CD4-positive, alpha-beta T cell (primary cell): Measurements from ENCODE around the gene FEV. TPM values are rescaled to one million over a fixed set of nuclear protein-coding genes. Genes with fewer than 3 reads are reported as not detected.

Experiments used
- ATAC-seq: fragments of 200-7000 bp; cut with Tn5 transposase; one replicate; pipeline ENCODE4 v1.10.0; 2022; ENCODE audit warnings: mild to moderate bottlenecking; ENCODE audit not compliant: poor library complexity
- CTCF ChIA-PET: fragments of 350-600 bp; sonication (Branson Sonifier 250); formaldehyde crosslinking; loops from one replicate; lab custom pipeline; 2021; ENCODE audit warnings: antibody characterized with exemption, inconsistent platforms; lab: Charles Lee
- POLR2A ChIA-PET: fragments of 350-600 bp; sonication (Branson Sonifier 250); formaldehyde crosslinking; loops from one replicate; lab custom pipeline; 2021; ENCODE audit warnings: antibody characterized with exemption, inconsistent platforms; lab: Charles Lee
- DNase-seq, 14 experiments: peaks; one replicate each; pipeline ENCODE4 v3.0.0-alpha.2; 2013 to 2020; ENCODE audit warnings: mixed read lengths in 2 of 14
- H3K27ac ChIP-seq, 2 donors: one replicate each; pipeline versions ENCODE4 v1.5.1 to v1.7.0; 2013; ENCODE audit warnings: low read length in 2 of 2, low read depth in 1 of 2, mild to moderate bottlenecking in 1 of 2
- H3K27me3 ChIP-seq, 2 experiments: 1 replicate in 1 of 2; 2 replicates in 1 of 2; pipeline versions ENCODE4 v1.6.1 to v1.7.0; 2013; ENCODE audit warnings: low read length in 2 of 2, control low read depth in 1 of 2, mild to moderate bottlenecking in 1 of 2, moderate library complexity in 1 of 2; ENCODE audit not compliant: insufficient read depth in 2 of 2, control insufficient read depth in 1 of 2
- H3K36me3 ChIP-seq: one replicate; pipeline ENCODE4 v1.6.1; 2013; ENCODE audit warnings: low read length, control low read depth; ENCODE audit not compliant: insufficient read depth
- H3K4me1 ChIP-seq: one replicate; pipeline ENCODE4 v1.6.1; 2013; ENCODE audit warnings: low read length, control low read depth; ENCODE audit not compliant: insufficient read depth
- H3K4me3 ChIP-seq: one replicate; pipeline ENCODE4 v1.5.1; 2013; ENCODE audit warnings: mild to moderate bottlenecking, low read length, moderate library complexity
- H3K9me3 ChIP-seq, 2 experiments: 1 replicate in 1 of 2; 2 replicates in 1 of 2; pipeline versions ENCODE4 v1.6.1 to v1.7.0; 2013; ENCODE audit warnings: low read length in 2 of 2, mild to moderate bottlenecking in 2 of 2, control low read depth in 1 of 2, moderate library complexity in 1 of 2; ENCODE audit not compliant: control insufficient read depth in 1 of 2, insufficient read depth in 1 of 2
- H3K27ac Mint-ChIP-seq: one replicate; pipeline ENCODE4 v1.8.0; 2020; ENCODE audit warnings: mixed read lengths
- H3K27me3 Mint-ChIP-seq: one replicate; pipeline ENCODE4 v1.8.0; 2021; ENCODE audit warnings: mixed read lengths
- H3K36me3 Mint-ChIP-seq: one replicate; pipeline ENCODE4 v1.8.0; 2021; ENCODE audit warnings: low read depth, mixed read lengths
- H3K4me1 Mint-ChIP-seq: one replicate; pipeline ENCODE4 v1.8.0; 2021; ENCODE audit warnings: low read depth, mixed read lengths
- H3K4me3 Mint-ChIP-seq: one replicate; pipeline ENCODE4 v1.8.0; 2020; ENCODE audit warnings: mild to moderate bottlenecking, mixed read lengths
- H3K9me3 Mint-ChIP-seq: one replicate; pipeline ENCODE4 v1.8.0; 2020; ENCODE audit warnings: mixed read lengths
- CTCF ChIP-seq: fragments of 200-600 bp; IDR thresholded peaks from one replicate; pipeline ENCODE4 v1.8.0; 2022; ENCODE audit warnings: antibody characterized with exemption, mild to moderate bottlenecking
- intact Hi-C, 2 experiments: fragments of 100-400 bp; cut with DNase I in 1 of 2; cut with micrococcal nuclease in 1 of 2; formaldehyde crosslinking; loops; one replicate each; pipeline versions ENCODE4 v1.15.1 to v1.9.0; 2023 to 2025; cut with DNase I, micrococcal nuclease
- total RNA-seq, 174 experiments: library from RNA in 2 of 174; stranded (reverse) in 2 of 174; gene quantifications; one replicate each; pipeline ENCODE4 v1.2.3 and lab custom pipeline; 2021 to 2026

FEV gene
- total RNA-seq, 2 experiments from 2014 or later, result not detected

- intact Hi-C loops, result no loop called here
- Mint-ChIP-seq H3K27me3 (peaks cover 93% of the 10 kb centered on the region), H3K36me3 (no peaks in the 10 kb centered on the region), H3K4me1 (peaks cover 11% of the 10 kb centered on the region), H3K27ac (no peak overlapping the region), H3K4me3 (no peak overlapping the region), H3K9me3 (no peaks in the 10 kb centered on the region)
- peaks cover 90 to 96% of the 10 kb centered on the region in 2 experiments for H3K27me3 ChIP-seq
- H3K9me3 ChIP-seq, result peaks cover 0 to 11% of the 10 kb centered on the region in 2 experiments
- TF ChIP-seq CTCF, result no peak
- H3K27ac ChIP-seq, result no peak overlapping the region
- CTCF ChIA-PET, result interaction anchor here (3.0 kb wide), 1 partner anchor 10 kb away, joined by 12 read pairs; no protein-coding TSS in a partner anchor
- POLR2A ChIA-PET, result no interaction called here
- no peak overlapping the region for H3K4me3 ChIP-seq
- DNase-seq (no peak), ATAC-seq (no peak)
- H3K4me1 ChIP-seq, result peaks cover 25% of the 10 kb centered on the region
- H3K36me3 ChIP-seq, result no peaks in the 10 kb centered on the region
Observed at GRCh38 chr2:218990052-218990451, 5.1 kb upstream of the FEV start.

GRCh38 chr2:218988650-218989049 is 3.7 kb upstream of the FEV start:
- ChIA-PET CTCF (interaction anchor here (3.0 kb wide), 1 partner anchor 9 kb away, joined by 12 read pairs; no protein-coding TSS in a partner anchor), POLR2A (no interaction called here)
- Histone ChIP-seq H3K36me3 (no peaks in the 10 kb centered on the region), H3K4me3 (no peak overlapping the region), H3K27ac (no peak overlapping the region), H3K9me3 (peaks cover 0 to 22% of the 10 kb centered on the region in 2 experiments), H3K27me3 (peaks cover 90 to 98% of the 10 kb centered on the region in 2 experiments), H3K4me1 (peaks cover 32% of the 10 kb centered on the region)
- no peak overlapping the region for H3K4me3 Mint-ChIP-seq
- no peak for TF ChIP-seq CTCF
- no peak overlapping the region for H3K27ac Mint-ChIP-seq
- no peaks in the 10 kb centered on the region for H3K36me3 Mint-ChIP-seq
- ATAC-seq (no peak), DNase-seq (no peak)
- peaks cover 90% of the 10 kb centered on the region for H3K27me3 Mint-ChIP-seq
- intact Hi-C loops, result no loop called here
- peaks cover 14% of the 10 kb centered on the region for H3K4me1 Mint-ChIP-seq
- H3K9me3 Mint-ChIP-seq, result no peaks in the 10 kb centered on the region

- POLR2A ChIA-PET, result no interaction called here
- Mint-ChIP-seq H3K27me3 (peaks cover 94% of the 10 kb centered on the region), H3K9me3 (no peaks in the 10 kb centered on the region), H3K4me3 (no peak overlapping the region), H3K4me1 (peaks cover 19% of the 10 kb centered on the region), H3K27ac (no peak overlapping the region), H3K36me3 (no peaks in the 10 kb centered on the region)
- DNase-seq, result no peak
- Histone ChIP-seq H3K9me3 (peaks cover 0 to 17% of the 10 kb centered on the region in 2 experiments), H3K36me3 (no peaks in the 10 kb centered on the region), H3K4me3 (no peak overlapping the region), H3K27me3 (peaks cover 90 to 99% of the 10 kb centered on the region in 2 experiments), H3K27ac (no peak overlapping the region), H3K4me1 (peaks cover 31% of the 10 kb centered on the region)
- no peak for TF ChIP-seq CTCF
- ATAC-seq, result no peak
- intact Hi-C loops, result no loop called here
- CTCF ChIA-PET, result interaction anchor here (3.0 kb wide), 1 partner anchor 8 kb away, joined by 12 read pairs; no protein-coding TSS in a partner anchor
Observed at GRCh38 chr2:218988164-218988563, 3.2 kb upstream of the FEV start.
